ENCODE results near the gene ZNF782. TPM values are rescaled to one million over a fixed set of nuclear protein-coding genes. Genes with fewer than 3 reads are reported as not detected.

The ZNF782 gene
- total RNA-seq, 2 donors from 2014 or later: 7.3 to 9.1 TPM

GRCh38 chr9:96888591-96888990, 34.3 kb upstream of the ZNF782 start:
- no peaks in the 10 kb centered on the region for H3K4me1 Mint-ChIP-seq
- H3K9me3 Mint-ChIP-seq: no peaks in the 10 kb centered on the region
- Histone ChIP-seq H3K9ac (ENCODE audit: extremely low read depth, low read length, poor library complexity, severe bottlenecking) (no peak overlapping the region), H3K27me3 (ENCODE audit: control insufficient read depth, insufficient read depth, low read length, poor library complexity, severe bottlenecking) (no peaks in the 10 kb centered on the region), H3K4me1 (ENCODE audit: control insufficient read depth, insufficient read depth, low read length) (no peaks in the 10 kb centered on the region), H3K27ac (ENCODE audit: low read depth, low read length) (no peak overlapping the region), H3K9me3 (ENCODE audit: control insufficient read depth, low read length) (no peaks in the 10 kb centered on the region), H3K36me3 (ENCODE audit: control insufficient read depth, insufficient read depth, low read length) (no peaks in the 10 kb centered on the region), H3K4me3 (ENCODE audit: low read length) (no peak overlapping the region)
- no peak overlapping the region for H3K4me3 Mint-ChIP-seq
- TF ChIP-seq CTCF (conservative IDR thresholded peaks at IDR 0.05): no peak
- no peak for DNase-seq
- H3K27me3 Mint-ChIP-seq (ENCODE audit: insufficient read depth): no peaks in the 10 kb centered on the region
- 95 to 100% methylated on average over 1 to 4 of the region's 4 CpGs for WGBS, 2 experiments (ENCODE audit: insufficient coverage in 1 of 2, insufficient read length in 1 of 2)
- H3K27ac Mint-ChIP-seq: no peak overlapping the region
- H3K36me3 Mint-ChIP-seq (ENCODE audit: low read depth): peaks cover 24% of the 10 kb centered on the region

GRCh38 chr9:96885424-96885823, 31.1 kb upstream of the ZNF782 start:
- no peak overlapping the region for H3K9ac ChIP-seq (ENCODE audit: extremely low read depth, low read length, poor library complexity, severe bottlenecking)
- no peak for DNase-seq
- no peaks in the 10 kb centered on the region for H3K27me3 ChIP-seq (ENCODE audit: control insufficient read depth, insufficient read depth, low read length, poor library complexity, severe bottlenecking)
- H3K36me3 ChIP-seq (ENCODE audit: control insufficient read depth, insufficient read depth, low read length): no peaks in the 10 kb centered on the region
- H3K4me1 ChIP-seq (ENCODE audit: control insufficient read depth, insufficient read depth, low read length): no peaks in the 10 kb centered on the region
- Mint-ChIP-seq H3K27ac (no peak overlapping the region), H3K36me3 (ENCODE audit: low read depth) (peaks cover 5% of the 10 kb centered on the region), H3K9me3 (no peaks in the 10 kb centered on the region), H3K4me3 (no peak overlapping the region), H3K4me1 (peaks cover 3% of the 10 kb centered on the region), H3K27me3 (ENCODE audit: insufficient read depth) (peaks cover 2% of the 10 kb centered on the region)
- no peak for TF ChIP-seq CTCF (conservative IDR thresholded peaks at IDR 0.05)
- no peak overlapping the region for H3K4me3 ChIP-seq (ENCODE audit: low read length)
- no peak overlapping the region for H3K27ac ChIP-seq (ENCODE audit: low read depth, low read length)
- no peaks in the 10 kb centered on the region for H3K9me3 ChIP-seq (ENCODE audit: control insufficient read depth, low read length)

- H3K9me3 ChIP-seq (ENCODE audit: control insufficient read depth, low read length): no peaks in the 10 kb centered on the region
- H3K36me3 ChIP-seq (ENCODE audit: control insufficient read depth, insufficient read depth, low read length): no peaks in the 10 kb centered on the region
- H3K4me1 ChIP-seq (ENCODE audit: control insufficient read depth, insufficient read depth, low read length): no peaks in the 10 kb centered on the region
- H3K27me3 ChIP-seq (ENCODE audit: control insufficient read depth, insufficient read depth, low read length, poor library complexity, severe bottlenecking): no peaks in the 10 kb centered on the region
- WGBS, 2 experiments (ENCODE audit: insufficient coverage in 1 of 2, insufficient read length in 1 of 2): 86% methylated on average over 2 of the region's 2 CpGs; no CpG with 5 or more reads in 1 of the 2 experiments
- no peak overlapping the region for H3K27ac ChIP-seq (ENCODE audit: low read depth, low read length)
- peaks cover 3% of the 10 kb centered on the region for H3K4me1 Mint-ChIP-seq
- H3K4me3 ChIP-seq (ENCODE audit: low read length): no peak overlapping the region
- H3K9ac ChIP-seq (ENCODE audit: extremely low read depth, low read length, poor library complexity, severe bottlenecking): no peak overlapping the region
- H3K27ac Mint-ChIP-seq: no peak overlapping the region
- H3K36me3 Mint-ChIP-seq (ENCODE audit: low read depth): peaks cover 2% of the 10 kb centered on the region
- H3K4me3 Mint-ChIP-seq: no peak overlapping the region
- H3K27me3 Mint-ChIP-seq (ENCODE audit: insufficient read depth): peaks cover 2% of the 10 kb centered on the region
- DNase-seq: no peak
- TF ChIP-seq CTCF (conservative IDR thresholded peaks at IDR 0.05): no peak
- no peaks in the 10 kb centered on the region for H3K9me3 Mint-ChIP-seq
These were observed 30.1 kb upstream of the ZNF782 start for GRCh38 chr9:96884443-96884842.
